ENCODE results near the gene LCE4A. TPM values are rescaled to one million over a fixed set of nuclear protein-coding genes. Genes with fewer than 3 reads are reported as not detected.
"Not testable (repeated sequence)": the region's sequence is repeated elsewhere in the genome, so short reads cannot be mapped to it uniquely, and the experiment has no call there.

The LCE4A gene, protein sequence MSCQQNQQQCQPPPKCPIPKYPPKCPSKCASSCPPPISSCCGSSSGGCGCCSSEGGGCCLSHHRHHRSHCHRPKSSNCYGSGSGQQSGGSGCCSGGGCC
- total RNA-seq: not detected in 2 replicates

DNA sequence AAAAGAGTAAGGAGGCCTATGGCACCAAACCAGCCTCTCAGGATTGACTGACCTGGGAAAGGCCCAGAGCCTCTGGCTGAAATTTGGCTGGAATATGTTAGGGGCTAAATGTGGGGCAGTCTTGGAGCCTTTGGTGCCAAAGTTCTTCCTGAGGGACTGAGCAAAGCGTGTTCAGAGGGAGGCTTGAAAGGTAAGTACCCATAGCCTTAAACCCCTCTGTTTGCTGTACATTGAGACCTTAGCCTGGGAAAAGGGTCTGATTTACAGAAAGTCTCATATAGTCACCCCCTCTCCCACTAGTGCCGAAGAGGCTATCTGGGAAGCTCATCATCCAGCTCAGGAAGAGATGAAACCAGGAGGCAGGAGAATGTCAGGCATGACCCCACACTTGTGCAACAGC is at the start of gene LCE4A:
TSS of gene LCE4A (plus strand) at position 301 of the 400 bp plus-strand sequence. CDS start 916 bp downstream, outside the sequence.
- no peak for DNase-seq (ENCODE audit: extremely low read depth, low read depth, low spot score)

DNA sequence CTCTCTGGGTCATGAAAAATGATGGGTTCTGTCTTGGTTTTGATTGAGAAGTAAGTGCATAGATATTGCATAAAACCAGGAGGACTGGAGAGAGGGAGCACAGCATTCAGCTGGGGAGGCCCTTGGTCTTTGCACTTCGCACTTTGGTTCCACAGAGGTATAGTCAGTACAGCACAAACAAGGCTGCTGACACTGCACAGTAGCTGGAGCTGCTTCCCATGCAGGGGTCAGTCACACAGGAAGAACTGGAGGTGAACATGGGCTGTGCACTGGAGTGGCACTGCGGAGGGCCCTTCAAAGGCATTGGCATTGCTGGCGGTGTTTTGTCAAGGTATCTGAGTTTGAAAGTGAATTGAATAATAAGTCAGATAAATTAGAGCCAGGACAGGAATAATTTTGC is 49.3 kb upstream of the LCE4A start:
- DNase-seq (ENCODE audit: extremely low read depth, low read depth, low spot score): no peak

DNA sequence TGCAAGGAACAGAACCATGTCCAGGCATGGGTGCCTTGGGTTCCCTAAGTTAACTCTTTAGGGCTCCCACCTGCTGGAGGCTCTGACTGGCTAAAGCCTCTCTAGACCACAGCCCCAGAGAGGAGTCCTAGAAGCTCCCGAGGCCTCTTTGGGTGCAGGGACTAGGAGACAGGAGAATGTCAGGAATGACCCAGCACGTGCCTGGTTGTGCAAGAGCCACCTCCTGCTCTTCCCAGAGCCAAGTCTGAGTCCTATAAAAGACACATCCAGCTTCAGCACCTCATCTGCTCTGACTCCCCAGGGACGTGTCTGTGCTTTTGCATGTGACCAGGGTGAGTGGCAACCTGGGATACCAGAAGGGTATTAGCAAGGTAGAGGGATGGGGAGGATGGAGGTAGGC is 44.9 kb upstream of the LCE4A start, which contains the start of gene LCE2D:
TSS of gene LCE2D (plus strand) at position 283 of the 400 bp plus-strand sequence. CDS start 726 bp downstream, outside the sequence.
- no peak for DNase-seq (ENCODE audit: extremely low read depth, low read depth, low spot score)

DNA sequence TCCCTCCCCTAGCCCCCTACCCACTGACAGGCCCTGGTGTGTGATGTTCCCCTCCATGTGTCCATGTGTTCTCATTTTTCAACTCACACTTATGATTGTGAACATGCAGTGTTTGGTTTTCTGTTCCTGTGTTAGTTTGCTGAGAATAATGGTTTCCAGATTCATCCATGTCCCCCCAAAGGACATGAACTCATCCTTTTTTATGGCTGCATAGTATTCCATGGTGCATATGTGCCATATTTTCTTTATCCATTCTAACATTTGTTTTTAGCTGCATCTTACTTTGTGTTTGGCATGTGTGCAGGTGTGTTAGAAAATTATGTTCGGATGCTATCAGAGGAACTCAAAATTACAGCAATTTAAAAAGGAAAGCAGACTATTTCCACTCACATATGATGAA is 41.8 kb upstream of the LCE4A start:
- not testable (repeated sequence) for DNase-seq (ENCODE audit: extremely low read depth, low read depth, low spot score)

DNA sequence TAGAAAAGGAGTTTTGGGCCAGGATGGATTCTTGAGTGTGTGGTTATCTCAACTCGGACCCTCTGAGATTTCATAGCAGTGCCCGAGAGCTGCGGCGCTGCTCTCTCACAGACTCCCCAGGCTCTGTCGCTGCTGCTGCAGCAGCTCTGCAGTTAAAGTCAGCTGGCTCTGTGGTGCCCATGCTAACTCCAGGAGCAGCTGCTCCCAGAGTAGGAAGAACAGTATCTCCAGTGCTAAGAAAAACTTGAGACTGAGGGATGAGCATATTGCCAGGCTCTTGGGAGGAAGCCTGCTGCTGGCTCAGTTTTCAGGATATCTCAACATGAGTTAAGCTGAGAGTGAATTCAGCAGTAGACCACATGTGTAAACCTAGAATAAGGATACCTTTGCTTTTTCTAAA is 40.3 kb upstream of the LCE4A start:
- no peak for DNase-seq (ENCODE audit: extremely low read depth, low read depth, low spot score)

DNA sequence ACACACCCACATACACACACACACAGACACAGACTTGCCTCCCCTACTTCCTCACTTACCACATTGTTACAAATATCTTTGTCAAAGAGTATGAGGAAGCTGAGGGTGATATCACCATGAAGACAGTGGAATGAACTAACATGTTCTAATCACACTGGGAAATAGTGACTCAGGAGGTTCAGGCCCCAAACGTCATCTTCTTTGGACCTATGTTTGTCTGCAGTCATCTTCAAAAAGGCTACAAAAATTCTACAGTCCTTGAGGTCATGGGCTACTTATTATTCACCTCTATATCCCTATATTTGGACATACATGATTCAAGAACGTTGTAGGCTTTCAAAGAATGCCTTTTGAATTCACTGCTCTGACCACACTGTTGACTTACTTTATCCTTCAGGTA is 34.9 kb upstream of the LCE4A start:
- DNase-seq (ENCODE audit: extremely low read depth, low read depth, low spot score): no peak

DNA sequence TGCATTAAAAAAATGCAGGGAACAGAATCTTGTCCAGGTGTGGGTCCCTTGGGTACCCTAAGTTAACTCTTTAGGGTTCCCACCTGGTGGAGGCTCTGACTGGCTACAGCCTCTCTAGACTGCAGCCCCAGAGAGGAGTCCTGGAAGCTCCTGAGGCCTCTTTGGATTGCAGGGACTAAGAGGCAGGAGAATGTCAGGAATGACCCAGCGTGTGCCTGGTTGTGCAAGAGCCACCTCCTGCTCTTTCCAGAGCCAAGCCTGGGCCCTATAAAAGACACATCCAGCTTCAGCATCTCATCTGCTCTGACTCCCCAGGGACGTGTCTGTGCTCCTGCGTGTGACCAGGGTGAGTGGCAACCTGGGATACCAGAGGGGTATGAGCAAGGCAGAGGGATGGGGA is 33.0 kb upstream of the LCE4A start, which contains the start of gene LCE2C:
TSS of gene LCE2C (plus strand) at position 297 of the 400 bp plus-strand sequence. CDS start 737 bp downstream, outside the sequence.
- DNase-seq (ENCODE audit: extremely low read depth, low read depth, low spot score): not testable (repeated sequence)

DNA sequence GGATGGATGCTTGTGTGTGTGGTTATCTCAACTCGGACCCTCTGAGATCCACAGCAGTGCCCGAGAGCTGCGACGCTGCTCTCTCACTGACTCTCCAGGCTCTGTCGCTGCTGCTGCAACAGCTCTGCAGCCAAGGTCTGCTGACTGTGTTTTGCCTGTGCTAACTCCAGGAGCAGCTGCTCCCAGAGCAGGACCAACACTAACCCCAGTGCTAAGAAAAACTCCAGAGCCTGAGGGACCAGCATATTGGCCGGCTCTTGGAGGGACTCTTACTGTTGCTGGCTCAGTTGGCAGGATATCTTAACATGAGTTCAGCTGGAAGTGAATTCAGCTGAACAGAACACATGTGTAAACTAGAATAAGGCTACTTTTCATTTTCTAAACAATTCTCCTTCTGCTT is 28.5 kb upstream of the LCE4A start:
- DNase-seq (ENCODE audit: extremely low read depth, low read depth, low spot score): no peak

DNA sequence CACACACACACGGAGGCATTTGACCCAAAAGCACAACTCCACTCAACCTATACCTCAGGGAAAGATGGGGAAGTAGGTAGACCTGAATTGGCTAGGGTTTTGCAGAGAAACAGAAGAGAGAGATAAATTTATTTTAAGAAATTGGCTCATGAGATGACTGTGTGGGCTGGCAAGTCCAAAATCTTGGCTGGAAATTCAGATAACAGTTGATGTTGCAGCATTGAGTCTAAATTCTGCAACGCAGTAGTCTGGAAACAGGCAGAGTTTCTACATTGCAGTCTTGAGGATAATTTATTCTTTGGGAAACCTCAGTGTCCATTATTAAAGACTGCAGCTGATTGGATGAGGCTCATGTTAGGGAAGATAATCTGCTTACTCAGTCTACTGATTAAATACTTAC is 26.3 kb upstream of the LCE4A start:
- DNase-seq (ENCODE audit: extremely low read depth, low read depth, low spot score): no peak

DNA sequence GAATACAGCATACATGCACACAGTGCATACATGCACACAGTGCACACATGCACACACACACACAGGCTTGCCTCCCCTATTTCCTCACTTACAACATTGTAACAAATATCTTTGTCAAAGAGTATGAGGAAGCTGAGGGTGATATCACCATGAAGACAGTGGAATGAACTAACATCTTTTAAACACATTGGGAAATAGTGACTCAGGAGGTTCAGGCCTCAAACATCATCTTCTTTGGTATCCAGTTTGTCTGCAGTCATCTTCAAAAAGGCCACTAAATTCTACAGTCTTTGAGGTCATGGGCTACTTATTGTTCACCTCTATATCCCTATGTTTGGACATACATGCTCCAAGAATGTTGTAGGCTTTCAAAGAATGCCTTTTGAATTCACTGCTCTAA is 24.1 kb upstream of the LCE4A start:
- no peak for DNase-seq (ENCODE audit: extremely low read depth, low read depth, low spot score)

DNA sequence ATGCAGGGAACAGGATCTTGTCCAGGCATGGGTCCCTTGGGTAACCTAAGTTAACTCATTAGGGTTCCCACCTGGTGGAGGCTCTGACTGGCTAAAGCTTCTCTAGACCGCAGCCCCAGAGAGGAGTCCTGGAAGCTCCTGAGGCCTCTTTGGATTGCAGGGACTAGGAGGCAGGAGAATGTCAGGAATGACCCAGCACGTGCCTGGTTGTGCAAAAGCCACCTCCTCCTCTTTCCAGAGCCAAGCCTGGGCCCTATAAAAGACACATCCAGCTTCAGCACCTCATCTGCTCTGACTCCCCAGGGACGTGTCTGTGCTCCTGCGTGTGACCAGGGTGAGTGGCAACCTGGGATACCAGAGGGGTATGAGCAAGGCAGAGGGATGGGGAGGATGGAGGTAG is 22.1 kb upstream of the LCE4A start, which contains the start of gene LCE2B:
TSS of gene LCE2B (plus strand) at position 301 of the 400 bp plus-strand sequence. CDS start 721 bp downstream, outside the sequence.
- DNase-seq (ENCODE audit: extremely low read depth, low read depth, low spot score): not testable (repeated sequence)

DNA sequence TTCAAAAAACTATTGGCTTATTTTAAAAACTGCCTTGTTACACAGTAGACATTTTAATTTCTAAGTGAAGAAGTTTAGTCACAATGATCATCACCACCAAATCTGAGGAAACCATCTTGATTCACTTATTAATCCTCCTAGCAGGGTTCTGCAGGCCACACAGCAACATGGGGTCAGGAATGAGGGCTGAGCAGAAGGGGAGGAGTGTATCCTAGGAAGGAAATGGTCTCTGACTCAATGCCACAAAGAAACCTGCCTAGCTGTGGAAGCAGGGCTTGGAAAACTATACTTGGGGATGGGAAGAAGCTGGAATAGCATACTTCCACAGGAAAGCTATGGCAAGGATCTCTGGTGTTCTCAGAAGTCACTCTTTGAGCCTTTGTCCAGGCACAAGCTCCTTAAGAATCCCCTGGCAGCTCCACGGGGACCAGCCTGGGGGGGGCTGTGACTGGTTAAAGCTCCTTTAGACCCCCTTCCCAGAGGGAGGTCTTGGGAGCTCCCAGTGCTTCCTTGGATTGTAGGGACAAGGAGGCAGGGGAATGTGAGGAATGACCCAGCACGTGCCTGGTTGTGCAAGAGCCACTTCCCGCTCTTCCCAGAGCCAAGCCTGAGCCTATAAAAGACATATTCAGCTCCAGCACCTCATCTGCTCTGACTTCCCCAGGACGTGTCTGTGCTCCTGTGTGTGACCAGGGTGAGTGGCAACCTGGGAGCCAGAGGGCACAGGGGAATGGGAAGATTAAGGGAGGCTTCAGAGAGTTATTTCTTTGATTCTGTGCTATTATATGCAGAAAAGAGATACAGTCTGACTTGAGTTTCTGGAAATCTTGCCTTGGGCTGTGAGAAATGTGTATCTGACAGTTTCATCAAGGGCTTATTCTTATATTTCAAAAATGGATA is 10.0 kb upstream of the LCE4A start, which contains the start of gene LCE2A:
TSS of gene LCE2A (plus strand) at position 645 of the 900 bp plus-strand sequence. CDS start 557 bp downstream, outside the sequence.
- no peak for DNase-seq (ENCODE audit: extremely low read depth, low read depth, low spot score)

DNA sequence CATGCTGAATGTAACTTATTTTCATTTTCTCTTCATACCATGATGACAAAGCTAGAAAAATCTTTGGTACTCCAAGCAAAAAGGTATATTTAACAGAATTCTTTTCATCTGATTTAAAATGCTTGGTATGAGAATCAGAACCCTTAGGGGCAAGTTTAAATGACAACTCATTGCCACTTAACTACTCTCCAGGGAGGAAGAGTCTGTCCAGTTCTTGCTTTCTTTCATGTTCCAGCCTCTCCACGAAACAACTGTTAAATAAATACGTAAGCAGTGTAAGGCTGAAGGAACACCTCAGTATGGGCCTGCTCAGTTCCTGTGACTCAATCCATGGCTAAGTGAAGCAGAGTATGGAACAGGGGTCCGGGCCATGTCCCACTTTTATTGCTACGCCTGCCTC is 8.2 kb upstream of the LCE4A start:
- no peak for DNase-seq (ENCODE audit: extremely low read depth, low read depth, low spot score)

DNA sequence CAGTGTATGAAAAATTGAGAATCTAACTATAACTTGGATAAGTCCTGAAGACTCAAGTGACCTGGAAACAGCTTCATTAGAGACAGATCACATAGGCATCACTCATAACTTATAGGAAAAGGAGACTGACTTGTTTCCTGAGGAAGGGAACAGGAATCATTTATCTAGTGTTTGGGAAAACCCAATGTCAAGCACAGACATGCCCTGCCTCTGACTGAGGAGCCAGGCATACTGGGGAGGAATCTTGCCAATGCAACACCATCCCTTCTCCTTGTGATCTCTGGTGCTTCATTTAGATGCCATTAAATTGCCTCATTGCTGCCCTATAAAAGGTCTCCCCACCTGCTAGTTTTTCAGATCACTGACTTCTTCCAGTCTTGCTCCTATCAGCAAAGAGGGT is 10.3 kb downstream of the LCE4A start:
- DNase-seq (ENCODE audit: extremely low read depth, low read depth, low spot score): no peak

DNA sequence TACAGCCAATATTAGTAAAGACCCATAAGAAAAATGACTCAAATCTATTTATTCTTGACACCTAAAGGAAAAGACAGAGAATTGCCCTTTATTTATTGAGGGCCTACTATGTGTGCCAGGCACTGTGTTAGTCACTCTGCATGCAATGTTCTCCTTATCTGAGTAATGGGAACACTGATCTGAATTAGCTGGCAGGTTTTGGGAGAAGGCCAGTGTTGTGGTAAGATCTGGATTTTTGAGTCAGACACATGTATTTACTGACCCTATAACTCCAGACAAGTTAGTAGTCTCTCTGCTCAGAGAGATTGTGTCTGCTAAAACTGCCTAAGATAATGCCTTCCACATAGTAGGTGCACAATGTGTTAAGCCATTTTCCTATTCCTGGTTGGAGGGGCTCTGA is 17.3 kb downstream of the LCE4A start:
- DNase-seq (ENCODE audit: extremely low read depth, low read depth, low spot score): no peak

DNA sequence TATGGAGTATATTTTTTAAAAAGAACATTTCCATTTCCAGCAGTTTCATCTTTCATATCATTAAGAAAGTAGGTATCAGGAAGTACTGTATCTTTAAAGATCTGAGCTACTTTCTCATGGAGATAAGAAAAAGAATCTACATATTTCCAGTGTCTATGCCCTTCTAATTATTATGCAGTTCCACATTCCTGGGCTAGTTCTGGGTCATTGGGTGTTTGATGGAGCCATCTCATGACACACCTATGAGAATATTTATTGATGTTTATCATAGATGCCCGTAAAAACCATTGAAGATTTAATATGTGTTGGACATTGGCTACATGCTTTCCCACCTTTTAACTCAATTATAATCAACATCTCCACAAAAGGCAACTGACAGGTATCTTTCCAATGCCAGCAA is 21.0 kb downstream of the LCE4A start:
- DNase-seq (ENCODE audit: extremely low read depth, low read depth, low spot score): no peak

DNA sequence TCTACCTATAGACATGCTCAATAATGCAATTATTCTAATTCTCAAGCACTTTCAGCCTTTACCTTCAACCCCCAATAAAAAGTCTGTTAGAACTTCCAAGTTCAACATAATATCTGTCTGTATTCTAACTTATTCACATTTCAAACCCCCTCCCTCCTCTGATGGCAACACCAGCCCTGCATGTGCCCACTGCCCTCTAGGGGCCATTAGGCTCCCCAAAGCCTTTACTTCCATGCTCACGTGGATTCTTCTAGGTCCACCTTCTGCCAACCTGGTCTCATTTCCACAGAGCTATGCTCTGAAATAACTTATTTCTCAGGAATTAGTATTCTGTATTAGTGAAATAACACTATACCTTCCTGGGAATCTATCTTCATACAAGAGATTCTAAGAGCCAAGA is 27.7 kb downstream of the LCE4A start:
- DNase-seq (ENCODE audit: extremely low read depth, low read depth, low spot score): no peak

DNA sequence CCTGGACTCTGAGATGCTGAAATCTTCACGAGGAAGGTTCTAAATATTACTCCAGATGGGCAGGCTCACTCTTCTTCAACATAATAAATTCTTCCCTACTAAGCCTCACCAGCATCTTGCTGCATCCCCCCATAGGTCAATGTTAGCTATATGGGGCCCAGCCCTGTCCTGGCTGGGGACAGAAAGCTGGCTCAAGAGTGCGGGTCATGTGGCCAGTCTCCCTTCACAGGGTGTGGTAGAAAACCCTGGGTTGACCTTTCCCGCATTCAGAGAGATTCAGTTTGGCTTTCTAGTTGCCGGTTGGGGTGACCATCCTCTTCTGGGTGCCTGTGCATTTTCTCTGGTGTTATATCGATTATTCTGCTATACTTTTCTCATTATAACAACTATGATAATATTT is 30.0 kb downstream of the LCE4A start:
- DNase-seq (ENCODE audit: extremely low read depth, low read depth, low spot score): no peak

DNA sequence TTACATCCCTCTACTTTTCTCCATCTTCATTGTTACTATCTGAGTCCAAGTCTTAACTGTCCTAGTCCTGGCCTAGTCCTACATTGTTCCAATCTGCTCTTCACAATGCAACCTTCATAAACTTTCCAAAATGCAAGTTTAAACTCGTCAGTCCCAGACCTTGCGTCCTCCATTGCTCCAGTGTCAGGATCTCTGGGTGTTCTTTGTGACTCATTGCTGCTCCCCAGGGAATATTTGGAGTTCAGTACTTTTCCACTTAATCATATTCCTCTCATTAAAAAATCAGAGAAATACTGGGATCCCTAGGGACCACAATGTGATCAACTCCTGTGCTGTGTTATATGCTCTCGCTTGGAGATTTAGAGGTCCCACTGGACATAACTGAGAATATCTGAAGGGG is 31.9 kb downstream of the LCE4A start:
- DNase-seq (ENCODE audit: extremely low read depth, low read depth, low spot score): no peak

DNA sequence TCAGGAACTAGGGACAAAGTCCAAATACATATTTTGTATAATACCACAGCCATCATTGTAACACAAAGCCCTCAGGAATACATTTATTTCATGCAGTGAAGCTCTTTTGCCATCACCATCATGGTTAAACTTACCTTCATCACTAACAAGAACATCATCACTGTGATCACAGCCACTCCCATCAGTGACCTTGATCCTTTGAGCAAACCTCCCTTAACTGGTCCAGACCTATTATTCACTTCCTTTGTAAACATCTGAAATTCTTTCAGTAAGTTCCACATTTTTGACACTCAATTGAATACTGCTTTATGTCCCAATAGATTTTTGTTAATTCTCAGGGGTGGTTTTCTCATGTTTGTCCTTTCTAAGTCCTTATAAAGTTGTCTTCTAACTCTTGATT is 33.7 kb downstream of the LCE4A start:
- DNase-seq (ENCODE audit: extremely low read depth, low read depth, low spot score): no peak

DNA sequence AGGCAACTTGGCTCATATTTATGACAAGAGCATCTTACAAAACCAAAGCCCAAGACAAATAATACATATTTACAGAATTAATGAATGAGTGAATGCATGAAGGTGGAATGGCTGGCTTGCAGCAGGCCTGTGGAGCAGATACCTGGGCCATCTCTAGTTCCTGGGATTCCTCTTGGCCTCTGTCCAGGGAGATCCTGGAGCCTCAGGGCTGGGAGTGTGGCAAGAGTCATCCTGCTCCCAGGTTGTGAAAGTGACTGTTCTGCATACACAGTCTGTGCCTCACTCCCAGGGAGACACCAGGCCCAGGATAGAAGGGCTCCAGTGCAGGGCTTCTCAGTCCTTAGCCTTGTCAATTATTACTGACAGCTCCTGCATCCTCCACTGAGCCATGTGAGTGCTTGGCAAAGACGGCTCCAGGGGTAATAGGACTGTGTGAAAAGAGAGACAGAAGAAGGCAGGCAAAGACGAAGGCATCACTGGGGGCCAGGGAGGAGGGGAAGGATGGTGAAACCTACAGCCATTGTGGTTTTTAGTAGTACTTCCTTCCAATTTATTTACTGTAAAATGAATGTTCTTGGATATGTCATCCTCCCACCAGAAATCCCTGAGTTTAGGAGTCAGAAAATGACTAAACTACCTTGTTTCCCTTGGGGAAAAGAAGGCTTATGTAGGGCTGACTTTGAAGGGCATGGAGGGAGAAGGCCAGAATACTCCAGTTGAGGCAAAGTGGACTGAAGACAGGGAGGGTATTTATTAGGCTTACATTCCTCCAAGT is 35.6 kb downstream of the LCE4A start:
- no peak for DNase-seq (ENCODE audit: extremely low read depth, low read depth, low spot score)
